Small intestine (tissue), 7 donors: ENCODE measurements around the gene RAB17. TPM values are rescaled to one million over a fixed set of nuclear protein-coding genes. Genes with fewer than 3 reads are reported as not detected.

ENCODE experiments used
- DNase-seq, 2 donors: peaks; one replicate each; pipeline versions ENCODE4 v3.0.0 to v3.0.0-alpha.2; 2013
- FAIRE-seq: peaks from 2 replicates; lab custom pipeline; 2012; peaks lifted over from hg19 to GRCh38; lab: Jason Lieb, UNC
- H3K27ac ChIP-seq, 3 donors: one replicate each; pipeline ENCODE4 v1.5.1; 2013; ENCODE audit warnings: low read length in 2 of 3, mild to moderate bottlenecking in 2 of 3, control low read depth in 1 of 3, inconsistent platforms in 1 of 3, low read depth in 1 of 3, moderate library complexity in 1 of 3
- H3K27me3 ChIP-seq, 3 donors: one replicate each; pipeline ENCODE4 v1.6.1; 2013; ENCODE audit warnings: low read length in 3 of 3, inconsistent platforms in 1 of 3; ENCODE audit not compliant: control insufficient read depth in 3 of 3, insufficient read depth in 3 of 3
- H3K36me3 ChIP-seq, 3 donors: one replicate each; pipeline ENCODE4 v1.6.1; 2013; ENCODE audit warnings: low read length in 3 of 3, inconsistent platforms in 1 of 3, low read depth in 1 of 3, mild to moderate bottlenecking in 1 of 3, moderate library complexity in 1 of 3; ENCODE audit not compliant: control insufficient read depth in 3 of 3, insufficient read depth in 2 of 3
- H3K4me1 ChIP-seq, 3 donors: one replicate each; pipeline ENCODE4 v1.6.1; 2013; ENCODE audit warnings: low read length in 2 of 3, inconsistent platforms in 1 of 3, low read depth in 1 of 3, mild to moderate bottlenecking in 1 of 3, moderate library complexity in 1 of 3; ENCODE audit not compliant: control insufficient read depth in 3 of 3, insufficient read depth in 2 of 3
- H3K4me3 ChIP-seq, 3 donors: one replicate each; pipeline ENCODE4 v1.5.1; 2013; ENCODE audit warnings: low read length in 3 of 3, control low read depth in 1 of 3, inconsistent platforms in 1 of 3, low read depth in 1 of 3, mild to moderate bottlenecking in 1 of 3, moderate library complexity in 1 of 3
- H3K9me3 ChIP-seq, 2 donors: one replicate each; pipeline ENCODE4 v1.6.1; 2013; ENCODE audit warnings: low read depth in 1 of 2, low read length in 1 of 2; ENCODE audit not compliant: control insufficient read depth in 2 of 2, insufficient read depth in 1 of 2
- WGBS, 3 donors: extraction: QIAGEN DNeasy Blood & Tissue Kit; methylation state at CpG; one replicate each; pipeline ENCODE4 v1.1.7; 2013; 5-methylcytosine and 5-hydroxymethylcytosine counted together
- polyA plus RNA-seq, 4 donors: library from polyadenylated mRNA; stranded (reverse) in 3 of 4; unstranded in 1 of 4; fragments of 200-250 nt in 3 of 4; fragments of 120-200 nt in 1 of 4; gene quantifications; one replicate each; pipeline versions ENCODE4 v1.2.1 to v1.2.3, GENCODE V29; 2013
- donor health status: healthy with polysubstance abuse.
- donor health status: control.
- donor health status: control.
- donor health status: Bipolar disorder and iron deficiency.
- donor health status: healthy.

The RAB17 gene
- polyA plus RNA-seq, 4 donors: 52.8 to 613 (median 354) TPM

DNA sequence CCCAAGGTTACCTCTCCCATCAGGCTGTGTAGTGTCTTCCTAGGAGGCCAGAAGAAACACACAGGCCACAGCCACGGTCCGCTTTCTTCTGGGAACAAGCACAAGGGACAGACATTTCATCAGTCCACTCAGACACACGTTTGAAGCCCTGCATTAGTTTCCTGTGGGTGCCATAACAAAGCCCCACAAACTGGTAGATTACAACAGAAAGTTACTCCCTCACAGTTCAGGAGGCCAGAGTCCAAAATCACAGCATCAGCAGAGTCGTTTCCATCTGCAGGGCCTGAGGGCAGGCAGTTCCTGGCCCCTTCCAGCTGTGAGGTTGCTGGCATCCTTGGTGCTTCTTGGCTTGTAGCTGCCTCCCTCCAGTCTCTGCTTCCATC lies 32.9 kb downstream of the RAB17 start:
- no peak for FAIRE-seq
- H3K9me3 ChIP-seq: peaks cover 0 to 28% of the 10 kb centered on the region in 2 donors
- H3K4me1 ChIP-seq: no peaks in the 10 kb centered on the region
- H3K36me3 ChIP-seq: no peaks in the 10 kb centered on the region
- peaks cover 0 to 13% (median 2%) of the 10 kb centered on the region in 3 donors for H3K27me3 ChIP-seq
- H3K4me3 ChIP-seq: no peak overlapping the region
- H3K27ac ChIP-seq: no peak overlapping the region
- DNase-seq: no peak
- 48 to 64% (median 50%) methylated on average over 4 of the region's 4 CpGs for WGBS, 3 donors

DNA sequence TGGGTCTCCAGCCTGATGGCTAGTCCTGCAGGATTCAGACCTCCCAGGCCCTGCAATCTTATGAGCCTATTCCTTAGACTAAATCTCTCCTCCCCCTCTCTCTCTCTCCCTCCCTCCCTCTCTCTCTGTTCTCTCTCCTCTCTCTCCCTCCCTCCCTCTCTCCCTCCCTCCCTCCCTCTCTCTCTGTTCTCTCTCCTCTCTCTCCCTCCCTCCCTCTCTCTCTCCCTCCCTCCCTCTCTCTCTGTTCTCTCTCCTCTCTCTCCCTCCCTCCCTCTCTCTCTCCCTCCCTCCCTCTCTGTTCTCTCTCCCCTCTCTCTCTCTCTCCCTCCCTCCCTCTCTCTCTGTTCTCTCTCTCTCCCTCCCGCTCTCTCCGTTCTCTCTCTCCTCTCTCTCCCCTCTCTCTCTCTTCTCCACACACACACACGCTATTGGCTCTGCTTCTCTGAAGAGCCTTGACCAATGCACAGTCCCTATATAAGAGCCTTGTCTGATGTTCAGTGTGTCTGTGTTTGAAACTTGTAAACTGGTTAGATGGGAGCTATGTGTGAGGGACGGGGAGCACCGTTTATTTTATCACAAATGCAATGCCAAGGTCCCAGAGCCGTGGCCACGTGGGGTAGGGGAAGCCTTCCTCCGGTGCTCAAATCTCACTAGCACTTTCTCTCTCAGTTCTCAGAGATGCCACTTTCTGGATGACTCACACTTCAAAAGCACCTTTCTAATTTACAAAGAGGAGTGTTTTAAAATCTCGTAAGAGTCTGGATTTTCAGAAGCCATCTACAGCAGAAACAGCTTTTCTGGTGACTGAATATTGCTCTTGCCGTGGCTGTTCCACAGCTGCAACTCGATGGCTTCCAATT lies 33.5 kb downstream of the RAB17 start:
- peaks cover 0 to 28% of the 10 kb centered on the region in 2 donors for H3K9me3 ChIP-seq
- H3K4me1 ChIP-seq: no peaks in the 10 kb centered on the region
- H3K27ac ChIP-seq: no peak overlapping the region
- peaks cover 0 to 13% (median 2%) of the 10 kb centered on the region in 3 donors for H3K27me3 ChIP-seq
- FAIRE-seq: no peak
- DNase-seq: no peak
- no peak overlapping the region for H3K4me3 ChIP-seq
- H3K36me3 ChIP-seq: no peaks in the 10 kb centered on the region
- 48 to 60% (median 51%) methylated on average over 10 to 11 of the region's 11 CpGs for WGBS, 3 donors

DNA sequence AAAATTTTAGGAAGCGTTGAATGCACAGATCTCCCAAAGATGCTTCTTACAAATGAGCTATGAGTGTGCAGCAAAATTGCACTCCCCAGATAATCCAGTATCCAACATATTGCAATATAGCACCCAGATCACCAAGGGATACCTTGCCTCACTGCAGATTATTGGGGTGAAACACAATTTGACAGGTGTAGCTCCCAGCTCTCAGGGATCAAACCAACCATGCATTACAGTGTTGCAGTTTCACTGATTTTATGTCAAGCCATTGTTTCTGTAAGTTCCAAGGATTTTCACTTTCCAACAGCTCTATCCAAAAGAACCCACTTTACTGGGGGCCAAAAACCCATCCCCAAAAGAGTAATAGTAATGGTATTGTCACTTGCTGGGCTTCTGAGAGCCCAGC lies 35.0 kb downstream of the RAB17 start:
- 97 to 100% (median 97%) methylated on average over 1 of the region's 1 CpG for WGBS, 3 donors
- H3K36me3 ChIP-seq: no peaks in the 10 kb centered on the region
- H3K4me1 ChIP-seq: peaks cover 0 to 3% (median 0%) of the 10 kb centered on the region in 3 donors
- peaks cover 0 to 28% of the 10 kb centered on the region in 2 donors for H3K9me3 ChIP-seq
- no peak overlapping the region for H3K27ac ChIP-seq
- FAIRE-seq (no peak), DNase-seq (no peak)
- H3K4me3 ChIP-seq: no peak overlapping the region
- H3K27me3 ChIP-seq: peaks cover 0 to 13% (median 2%) of the 10 kb centered on the region in 3 donors

DNA sequence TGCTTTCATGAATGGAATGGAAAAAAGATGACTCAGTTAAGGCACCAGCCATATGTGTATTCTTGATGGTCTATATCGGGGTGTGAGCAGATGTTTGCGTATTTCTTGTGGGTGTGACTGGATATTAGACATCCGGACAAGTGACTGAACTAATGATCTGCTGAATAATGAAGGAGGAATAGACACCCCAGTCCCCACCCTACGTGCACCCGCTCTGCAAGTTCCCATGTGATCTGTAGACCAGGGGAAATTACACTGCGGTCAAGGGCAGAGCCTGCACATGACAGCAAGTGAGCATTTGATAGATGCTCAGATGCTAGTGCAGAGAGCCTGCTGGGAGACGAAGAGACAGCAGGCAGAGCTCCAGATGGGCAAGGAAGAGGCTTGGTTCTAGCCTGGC lies 36.6 kb downstream of the RAB17 start:
- peaks cover 0 to 3% (median 0%) of the 10 kb centered on the region in 3 donors for H3K4me1 ChIP-seq
- WGBS, 3 donors: 71 to 86% (median 76%) methylated on average over 7 of the region's 7 CpGs
- FAIRE-seq (no peak), DNase-seq (peak in 1 of 2 donors; percentile 41)
- no peaks in the 10 kb centered on the region for H3K36me3 ChIP-seq
- no peak overlapping the region for H3K27ac ChIP-seq
- H3K9me3 ChIP-seq: peaks cover 0 to 28% of the 10 kb centered on the region in 2 donors
- H3K27me3 ChIP-seq: peaks cover 0 to 13% (median 3%) of the 10 kb centered on the region in 3 donors
- no peak overlapping the region for H3K4me3 ChIP-seq

DNA sequence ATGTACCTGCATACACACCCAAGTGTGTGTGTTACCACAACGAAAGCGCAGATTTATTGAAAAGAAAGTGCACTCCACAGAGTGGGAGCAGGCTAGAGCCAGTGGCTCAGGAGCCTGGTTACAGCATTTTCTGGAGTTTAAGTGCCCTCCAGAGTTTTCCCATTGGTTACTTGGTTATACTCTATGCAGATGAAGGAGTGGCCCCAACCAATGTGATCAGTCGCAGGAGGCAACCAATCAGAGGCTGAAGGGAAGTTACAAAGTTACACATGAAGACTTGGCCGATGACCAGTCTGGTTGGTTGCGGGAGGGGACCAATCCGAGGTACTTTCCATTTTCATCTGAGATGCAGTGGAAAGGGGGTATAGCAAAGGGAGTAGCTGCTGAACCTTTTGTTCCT lies 37.6 kb downstream of the RAB17 start:
- FAIRE-seq (no peak), DNase-seq (no peak)
- WGBS, 3 donors: 80 to 96% (median 88%) methylated on average over 6 of the region's 6 CpGs
- Histone ChIP-seq H3K27ac (no peak overlapping the region), H3K36me3 (no peaks in the 10 kb centered on the region), H3K4me1 (peaks cover 0 to 4% (median 3%) of the 10 kb centered on the region in 3 donors), H3K4me3 (no peak overlapping the region), H3K9me3 (peaks cover 0 to 28% of the 10 kb centered on the region in 2 donors), H3K27me3 (peaks cover 0 to 12% (median 3%) of the 10 kb centered on the region in 3 donors)

DNA sequence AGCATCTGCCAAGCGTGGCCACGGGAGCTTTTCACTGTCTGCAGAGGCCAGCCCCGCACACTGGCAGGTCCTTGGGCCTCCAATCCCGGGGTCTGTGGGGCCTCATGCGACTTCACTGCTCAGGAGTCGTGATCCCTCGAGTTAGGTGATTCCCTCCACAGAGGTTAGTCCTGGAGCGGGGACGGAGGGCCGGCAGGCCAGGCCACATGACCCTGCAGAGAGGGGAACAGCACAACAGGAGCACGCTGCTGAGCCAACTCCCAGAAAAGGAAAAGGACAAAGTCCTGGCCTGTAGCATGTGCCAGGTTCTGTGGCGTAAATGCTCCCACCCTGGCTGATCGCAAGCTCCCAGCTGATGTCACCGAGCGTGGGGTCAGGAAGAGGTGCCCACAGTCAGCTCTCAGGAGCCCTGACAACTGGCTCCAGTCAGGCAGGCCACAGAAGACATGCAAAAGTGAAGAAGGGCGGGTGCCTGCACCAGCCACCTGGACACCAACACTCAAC lies 39.4 kb downstream of the RAB17 start:
- H3K36me3 ChIP-seq: no peaks in the 10 kb centered on the region
- peaks cover 0 to 24% of the 10 kb centered on the region in 2 donors for H3K9me3 ChIP-seq
- FAIRE-seq: no peak
- H3K27me3 ChIP-seq: peaks cover 0 to 8% (median 3%) of the 10 kb centered on the region in 3 donors
- no peak overlapping the region for H3K4me3 ChIP-seq
- H3K4me1 ChIP-seq: peaks cover 0 to 7% (median 3%) of the 10 kb centered on the region in 3 donors
- 36 to 81% (median 49%) methylated on average over 16 of the region's 16 CpGs for WGBS, 3 donors
- peak; percentile 55 to 82 for DNase-seq
- H3K27ac ChIP-seq: no peak overlapping the region

DNA sequence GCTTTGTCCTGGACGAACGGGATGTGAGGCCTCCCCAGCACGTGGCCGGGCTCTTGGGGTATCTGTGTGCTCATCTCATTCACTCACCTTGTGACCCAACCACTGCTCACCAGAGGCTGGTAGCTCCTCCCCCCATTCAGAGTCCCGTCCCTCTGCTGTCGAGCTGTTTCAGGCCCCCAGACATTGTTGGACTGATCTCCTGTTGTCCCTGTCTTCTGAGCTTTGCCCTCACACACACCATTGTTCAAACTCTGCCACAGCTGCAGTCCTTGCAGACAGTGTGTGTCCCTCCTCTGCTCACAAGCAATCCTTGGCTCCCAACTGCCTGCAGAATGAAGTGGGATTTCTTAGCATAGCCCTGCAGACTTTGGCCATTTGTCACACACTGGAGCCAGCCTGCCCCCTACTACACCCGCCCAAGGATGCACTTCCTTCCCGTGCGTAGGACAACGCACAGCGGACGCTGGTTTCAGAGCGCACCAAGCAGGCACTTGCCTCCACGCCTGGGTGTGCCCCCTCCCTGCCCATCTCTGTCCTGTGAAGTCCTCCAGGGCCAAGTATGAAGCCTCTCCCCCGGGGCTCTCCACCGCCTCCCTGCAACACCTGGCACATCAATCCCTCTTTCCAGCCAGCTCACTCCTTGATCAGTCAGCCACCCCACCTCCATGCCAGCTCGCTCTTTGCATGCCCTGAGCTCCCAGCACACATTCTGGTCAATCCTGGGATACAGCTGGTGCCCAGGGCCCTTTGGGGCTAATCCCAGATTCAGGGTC lies 40.7 kb downstream of the RAB17 start:
- no peak for DNase-seq
- no peaks in the 10 kb centered on the region for H3K36me3 ChIP-seq
- H3K4me3 ChIP-seq: no peak overlapping the region
- FAIRE-seq: no peak
- H3K27me3 ChIP-seq: peaks cover 0 to 3% (median 0%) of the 10 kb centered on the region in 3 donors
- no peak overlapping the region for H3K27ac ChIP-seq
- H3K4me1 ChIP-seq: peaks cover 0 to 7% (median 3%) of the 10 kb centered on the region in 3 donors
- peaks cover 0 to 13% of the 10 kb centered on the region in 2 donors for H3K9me3 ChIP-seq
- 75 to 84% (median 80%) methylated on average over 17 of the region's 17 CpGs for WGBS, 3 donors

DNA sequence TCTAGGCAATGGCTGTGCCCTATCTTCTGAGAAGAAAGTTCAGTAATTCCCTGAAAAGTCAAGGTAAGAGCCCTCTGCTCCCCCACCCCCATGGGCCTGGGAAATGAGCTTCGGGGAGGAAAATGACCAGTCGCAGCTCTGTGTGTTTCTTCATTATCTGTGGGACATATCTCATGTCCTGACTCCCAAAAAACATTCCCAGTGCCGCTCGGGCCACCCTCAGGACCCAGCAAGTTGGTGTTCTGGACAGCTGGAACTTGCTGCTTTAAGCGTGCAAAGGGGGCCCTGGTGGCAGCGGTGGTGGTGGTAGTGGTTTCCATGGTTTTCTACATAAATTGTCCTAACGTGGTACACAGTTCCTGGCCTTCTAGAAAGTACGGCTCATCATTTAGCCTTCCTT lies 41.3 kb downstream of the RAB17 start:
- Histone ChIP-seq H3K36me3 (no peaks in the 10 kb centered on the region), H3K4me1 (peaks cover 0 to 7% (median 3%) of the 10 kb centered on the region in 3 donors), H3K4me3 (no peak overlapping the region), H3K27me3 (peaks cover 0 to 3% (median 0%) of the 10 kb centered on the region in 3 donors), H3K9me3 (peaks cover 0 to 10% of the 10 kb centered on the region in 2 donors), H3K27ac (no peak overlapping the region)
- DNase-seq (no peak), FAIRE-seq (no peak)
- 83 to 95% (median 91%) methylated on average over 8 of the region's 8 CpGs for WGBS, 3 donors
